GM18858 (cell line): ENCODE data around the gene TAB2.
"Not testable (repeated sequence)": the region's sequence is repeated elsewhere in the genome, so short reads cannot be mapped to it uniquely, and the experiment has no call there.

Experiments used
- ATAC-seq: cut with Tn5 transposase; IDR thresholded peaks from one replicate; pipeline ENCODE4 v1.9.1; 2021; ENCODE audit not compliant: unreplicated experiment

The TAB2 gene

DNA sequence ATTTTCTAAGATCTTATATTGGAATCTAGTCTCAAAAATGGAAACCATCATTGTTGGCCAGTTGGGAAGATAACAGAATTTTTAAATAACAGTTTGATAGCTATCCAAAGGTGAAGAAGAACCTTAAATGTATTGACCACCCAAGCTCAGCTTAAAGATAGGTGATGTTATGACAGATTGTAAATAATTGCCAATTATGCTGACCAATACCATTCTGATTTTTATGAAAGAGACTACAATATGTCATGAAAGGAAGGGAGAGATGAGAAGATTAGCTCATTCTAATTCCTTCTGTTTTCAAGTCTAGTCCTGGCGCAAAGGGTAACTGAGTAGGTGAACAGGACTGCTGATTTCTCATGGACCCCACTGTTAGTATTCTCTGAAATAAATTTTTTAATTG, 5.7 kb upstream of the TAB2 start:
- no peak for ATAC-seq

DNA sequence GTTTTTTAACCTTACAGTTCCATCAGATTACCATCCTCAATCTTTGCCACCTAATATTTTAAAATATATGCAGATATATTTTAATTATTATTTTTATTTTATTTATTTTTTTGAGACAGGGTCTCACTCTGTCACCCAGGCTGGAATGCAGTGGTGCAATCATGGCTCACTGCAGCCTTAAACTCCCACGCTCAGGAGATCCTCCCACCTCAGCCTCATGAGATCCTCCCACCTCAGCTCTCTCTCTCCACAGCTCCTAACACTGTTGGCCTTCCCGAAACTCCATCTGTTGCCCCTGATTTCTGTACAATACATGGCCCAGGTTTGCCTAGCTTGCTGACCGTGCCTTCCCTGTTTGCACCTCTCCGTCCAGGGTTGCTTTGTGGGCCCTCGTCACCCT, 4.4 kb upstream of the TAB2 start:
- ATAC-seq, result no peak

DNA sequence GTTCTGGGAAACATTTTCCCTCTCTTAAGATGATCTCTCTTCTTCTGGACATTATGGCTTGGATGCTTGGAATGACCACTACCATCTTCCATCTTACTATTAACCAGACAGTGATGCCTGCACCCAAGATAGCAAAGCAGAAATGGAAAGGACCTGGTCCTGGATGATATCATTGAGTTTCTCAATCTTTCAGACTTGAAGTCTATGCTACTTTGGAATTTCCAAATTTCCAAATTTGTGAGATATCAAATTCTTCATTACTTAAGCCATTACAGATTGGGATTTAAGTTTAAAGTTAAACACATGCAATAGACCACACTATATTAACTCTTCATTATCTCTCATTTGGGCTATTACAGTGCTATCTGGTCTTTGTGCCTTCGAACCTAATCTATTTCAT, 3.7 kb upstream of the TAB2 start:
- ATAC-seq, result no peak

DNA sequence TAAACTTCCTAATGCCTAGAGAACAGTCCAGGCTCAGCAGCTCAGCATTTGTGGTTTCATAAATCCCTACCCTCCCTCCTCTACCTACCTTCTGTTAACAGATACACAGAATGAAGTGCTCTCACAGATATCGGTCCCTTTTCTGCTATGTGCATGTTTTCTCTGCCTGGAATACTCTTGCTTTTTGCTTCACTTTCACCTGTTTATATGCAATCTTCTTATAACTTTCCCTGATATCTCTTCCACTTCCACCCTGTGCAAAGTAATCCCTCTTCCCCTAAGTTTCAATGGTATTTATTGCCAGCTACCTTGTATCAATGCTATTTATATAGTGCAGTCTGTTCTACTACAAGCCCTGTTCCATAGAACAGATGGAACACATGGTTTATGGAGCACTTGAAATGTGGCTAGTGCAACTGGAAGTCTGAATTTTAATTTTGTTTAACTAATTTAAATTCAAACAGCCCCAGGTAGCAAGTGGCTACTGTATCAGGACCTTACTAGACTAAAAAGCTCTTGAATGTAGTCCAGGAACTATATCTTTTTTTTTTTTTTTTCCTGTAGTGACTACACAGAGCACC, 3.1 kb upstream of the TAB2 start:
- no peak for ATAC-seq

DNA sequence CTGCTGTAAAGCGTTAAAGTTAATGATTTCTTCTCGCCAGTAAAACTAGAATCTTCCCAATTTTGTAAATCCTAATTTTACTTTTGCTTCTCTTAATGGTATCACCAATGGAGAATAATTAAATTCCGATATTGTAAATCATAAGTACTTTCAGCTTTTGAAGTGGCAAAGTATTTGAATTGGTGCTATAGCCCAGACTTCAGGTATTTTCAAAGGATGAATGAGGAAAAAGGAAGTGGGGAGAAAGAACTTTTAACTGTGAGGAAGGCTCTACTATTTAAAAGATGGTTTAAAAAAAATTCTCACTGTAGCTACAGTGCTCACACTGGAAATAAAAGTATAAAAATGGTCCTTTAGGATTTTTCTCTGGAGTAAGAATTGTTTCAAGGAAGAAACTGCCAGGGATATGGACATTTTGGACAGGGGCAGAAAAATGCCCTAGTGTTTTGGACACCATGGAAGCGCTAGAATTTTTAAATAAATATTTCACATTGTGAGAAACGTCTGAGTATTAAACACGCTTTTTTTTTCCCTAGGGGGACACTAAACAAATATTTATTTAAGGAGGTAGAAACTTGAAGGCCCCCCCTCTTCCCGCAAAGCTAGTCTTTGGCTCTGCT, 1.3 kb upstream of the TAB2 start:
- ATAC-seq, result no peak

DNA sequence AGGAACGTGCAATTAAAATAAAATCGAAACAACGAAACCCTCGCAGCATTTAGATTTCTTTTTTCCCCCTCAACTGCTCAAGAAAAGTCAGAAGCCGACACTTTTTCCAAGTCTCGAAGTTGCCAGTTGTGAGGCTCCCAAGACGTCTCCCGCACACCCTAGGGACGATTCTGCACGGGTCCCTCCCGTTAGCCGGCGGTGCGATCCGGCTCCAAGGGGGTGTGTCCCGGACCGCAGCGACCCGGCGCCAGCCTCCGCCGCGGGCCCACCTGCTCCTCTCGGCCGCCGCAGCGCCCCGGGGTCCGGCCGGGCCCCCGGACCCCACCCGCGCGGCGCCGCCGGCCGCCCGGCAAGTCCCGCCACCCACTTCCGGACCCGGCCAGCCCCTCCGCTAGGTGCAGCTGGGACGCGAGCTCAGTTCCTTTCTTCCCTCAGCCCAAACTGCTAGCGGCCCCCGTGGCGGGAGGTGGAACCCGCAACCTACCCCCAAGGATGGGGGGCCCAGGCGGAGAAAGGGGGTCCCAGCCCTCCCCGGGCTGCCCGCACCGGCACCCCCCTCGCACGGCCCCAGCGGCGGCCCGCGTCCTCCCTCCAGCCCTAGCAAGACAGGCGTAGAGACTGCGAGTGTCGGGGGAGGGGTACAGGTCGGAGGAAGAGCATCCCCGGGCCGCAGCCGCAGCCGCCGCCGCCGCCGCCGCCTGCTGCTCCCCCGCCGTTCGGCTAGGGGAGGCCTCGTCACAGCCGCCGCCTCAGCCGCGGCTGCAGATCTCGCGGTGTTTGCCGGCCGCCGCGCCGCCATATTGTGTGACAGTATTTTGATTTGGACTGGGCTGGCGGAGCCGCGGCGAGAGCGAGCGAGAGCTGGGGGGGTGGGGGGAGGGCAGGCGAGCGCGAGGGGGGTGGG, 520 bp upstream of the TAB2 start:
- peak; percentile 64 for ATAC-seq

DNA sequence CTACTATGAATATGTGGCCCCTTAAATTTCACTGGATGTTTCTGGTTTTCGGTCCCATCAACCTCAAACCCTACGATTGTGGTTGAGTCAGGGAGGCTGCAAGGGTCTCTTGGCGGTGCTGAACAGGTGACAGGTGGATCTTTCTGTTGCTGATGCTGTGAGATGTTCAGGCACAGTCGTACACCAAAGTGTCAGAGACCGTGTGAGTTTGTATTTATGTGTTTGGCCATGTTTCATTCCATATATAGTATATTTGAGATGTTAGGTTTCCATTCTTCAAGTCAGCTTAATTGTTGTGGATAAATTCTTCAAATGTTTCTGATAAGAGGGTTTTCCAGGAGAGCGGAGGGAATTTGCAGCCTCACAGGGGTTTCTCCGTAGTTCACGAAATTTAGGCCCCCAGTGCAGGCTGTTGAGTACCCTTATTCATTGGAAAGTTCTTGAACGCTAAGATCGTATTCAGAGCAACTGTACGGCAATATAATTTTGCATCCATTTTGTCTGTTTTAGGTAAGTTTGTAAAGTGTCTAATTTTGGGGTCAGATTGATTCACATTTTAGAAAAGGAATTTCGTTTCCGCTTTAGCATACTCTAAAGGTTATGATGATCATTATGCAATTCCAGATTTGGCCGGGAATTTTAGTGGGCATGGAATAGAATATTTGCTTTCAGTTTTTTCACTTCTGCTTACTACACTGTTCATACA, 1.2 kb downstream of the TAB2 start:
- no peak for ATAC-seq

DNA sequence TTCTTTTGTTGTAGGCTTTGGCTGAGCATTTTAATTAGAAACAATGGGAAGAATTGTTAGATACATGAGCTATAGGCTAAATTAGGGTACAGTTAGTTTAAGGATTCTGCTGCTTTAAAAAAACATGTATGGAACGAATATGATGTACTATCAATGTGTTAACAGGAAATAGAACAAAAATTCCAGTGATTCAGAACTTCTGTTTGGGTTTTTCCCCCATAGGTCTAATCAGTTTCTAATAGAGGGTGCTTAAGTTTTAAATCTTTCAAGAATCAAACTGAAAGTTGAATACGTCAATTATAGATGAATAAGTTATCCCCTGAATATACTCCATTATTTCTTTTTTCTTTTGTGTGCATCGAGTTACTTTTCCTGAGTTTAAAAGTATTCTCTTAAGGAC, 1.9 kb downstream of the TAB2 start:
- ATAC-seq, result no peak

DNA sequence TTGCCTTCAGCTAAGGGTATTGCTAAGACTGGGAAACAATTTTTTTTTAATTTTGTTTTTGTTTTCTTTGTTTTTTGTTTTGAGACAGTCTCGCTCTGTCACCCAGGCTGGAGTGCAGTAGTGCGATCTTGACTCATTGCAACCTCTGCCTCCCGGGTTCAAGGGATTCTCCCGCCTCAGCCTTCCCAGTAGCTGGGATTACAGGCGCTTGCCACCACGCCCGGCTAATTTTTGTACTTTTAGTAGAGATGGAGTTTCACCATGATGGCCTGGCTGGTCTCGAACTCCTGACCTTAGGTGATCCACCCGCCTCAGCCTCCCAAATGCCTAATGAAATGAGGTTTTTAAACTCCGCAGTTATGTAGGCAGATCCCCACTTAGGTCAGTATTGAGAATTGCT, 2.5 kb downstream of the TAB2 start:
- not testable (repeated sequence) for ATAC-seq

DNA sequence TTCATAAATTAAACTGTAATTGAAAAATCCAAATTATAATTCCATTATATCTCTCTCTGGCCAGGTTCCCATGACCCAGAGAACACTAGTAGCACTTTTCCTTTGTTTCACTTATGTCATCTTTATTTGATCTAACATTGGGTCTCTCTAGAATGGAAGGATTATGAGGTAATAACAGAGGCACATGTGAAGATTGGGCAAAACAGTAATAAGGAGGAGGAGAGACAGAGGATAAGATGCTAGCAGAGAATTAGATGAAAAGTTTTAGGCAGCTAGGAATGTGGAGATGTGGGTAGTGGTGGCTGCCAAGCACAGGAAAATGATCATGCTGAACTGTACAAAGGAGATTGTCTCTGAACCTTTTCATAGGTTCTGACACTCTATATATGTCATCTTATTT, 3.3 kb downstream of the TAB2 start:
- ATAC-seq, result no peak

DNA sequence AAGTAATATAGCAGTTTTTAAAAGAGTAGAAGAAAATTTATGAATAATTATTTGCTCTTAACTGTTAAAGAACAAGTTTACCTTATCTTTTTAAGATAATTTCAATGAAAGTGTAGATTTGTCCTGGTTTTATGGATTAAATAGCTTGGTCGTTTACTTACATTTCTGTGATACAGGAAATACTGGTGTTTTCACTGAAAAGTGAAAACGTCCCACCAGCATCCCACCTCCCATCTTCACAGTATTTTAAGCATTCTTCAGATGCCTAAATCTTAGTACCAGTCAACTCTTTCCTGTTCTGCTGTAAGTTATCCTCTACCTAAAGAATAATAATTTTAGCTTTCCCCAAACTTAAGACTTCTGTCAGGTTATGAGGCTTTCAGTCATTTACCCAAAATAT, 5.8 kb downstream of the TAB2 start:
- ATAC-seq, result no peak

DNA sequence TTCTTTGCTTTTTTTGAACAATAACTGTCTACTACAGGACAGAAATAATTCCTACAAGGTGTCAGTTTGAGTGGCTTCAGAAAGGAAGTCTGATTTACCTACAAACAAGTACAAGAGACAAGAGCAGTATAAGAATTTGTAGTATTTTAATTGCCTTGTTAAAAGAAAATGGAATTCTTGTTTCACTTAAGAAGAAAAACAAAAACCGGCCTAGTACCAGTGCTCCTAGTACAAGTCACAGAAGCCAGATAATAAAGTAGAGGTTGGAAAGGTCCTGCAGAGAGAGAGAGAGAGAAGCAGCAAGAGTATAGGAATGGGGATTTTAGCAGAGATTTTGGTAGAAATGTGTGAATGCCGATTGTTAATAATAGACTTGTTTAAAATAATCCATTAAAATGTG, 6.4 kb downstream of the TAB2 start:
- ATAC-seq, result no peak

DNA sequence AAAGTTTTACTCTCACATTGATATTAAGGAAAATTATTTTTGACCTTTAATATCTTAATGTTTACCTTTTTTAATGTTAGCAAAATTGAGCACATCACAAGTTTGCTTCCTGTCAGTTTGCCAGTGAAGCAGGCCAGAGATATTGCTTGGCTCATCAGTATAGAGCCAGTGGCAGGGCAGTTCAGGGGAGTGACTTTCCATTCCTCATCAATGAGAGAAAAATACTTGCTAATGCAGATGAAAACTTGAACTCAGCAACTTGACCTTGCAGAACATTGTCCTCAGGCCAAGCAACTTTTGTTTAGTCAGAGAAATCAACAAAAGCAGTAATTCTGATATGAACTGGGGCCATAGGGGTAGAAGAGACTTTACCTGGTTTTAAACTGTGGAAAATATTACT, 6.9 kb downstream of the TAB2 start:
- no peak for ATAC-seq

DNA sequence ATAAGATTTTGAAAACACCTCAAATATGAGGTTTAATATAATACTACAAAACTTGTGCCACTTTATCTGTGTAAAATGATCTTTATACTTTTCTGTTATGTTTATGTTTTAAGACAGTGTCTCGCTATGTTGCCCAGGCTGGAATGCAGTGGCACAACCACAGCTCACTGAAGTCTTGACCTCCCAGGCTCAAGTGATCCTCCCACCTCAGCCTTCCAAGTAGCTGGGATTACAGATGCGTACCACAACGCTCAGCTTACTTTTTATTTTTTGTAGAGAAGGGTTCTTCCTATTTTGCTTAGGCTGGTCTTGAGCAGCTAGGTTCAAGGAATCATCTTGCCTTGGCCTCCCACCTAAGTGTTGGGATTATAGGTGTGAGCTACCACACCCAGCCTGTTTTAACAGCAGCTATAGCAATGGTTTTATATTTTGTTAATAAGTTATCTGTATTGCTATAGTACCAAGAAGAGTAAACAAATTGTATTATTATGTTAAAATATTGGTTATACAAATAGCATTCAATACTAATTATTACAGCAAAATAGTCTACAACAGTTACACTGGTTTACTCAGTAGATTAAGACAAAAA, 8.2 kb downstream of the TAB2 start:
- ATAC-seq, result no peak

DNA sequence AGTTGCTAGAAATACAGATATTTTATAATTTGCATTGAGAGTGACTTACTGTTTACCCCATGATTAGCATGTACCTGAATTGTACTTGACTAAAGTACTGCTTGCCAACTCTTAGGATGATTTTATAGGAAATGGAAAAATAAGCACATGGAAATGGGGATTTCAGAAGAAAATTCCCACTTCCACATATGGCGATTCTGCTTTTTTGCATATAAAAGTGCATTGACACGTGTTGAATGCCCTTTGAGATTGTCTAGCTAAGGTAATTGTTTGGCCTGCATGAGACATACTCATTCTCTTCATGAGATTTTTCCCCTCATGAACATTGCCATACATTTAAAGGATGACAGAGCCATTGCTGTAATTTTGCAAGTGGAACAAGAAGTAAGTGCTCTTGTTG, 10.1 kb downstream of the TAB2 start:
- ATAC-seq, result no peak

DNA sequence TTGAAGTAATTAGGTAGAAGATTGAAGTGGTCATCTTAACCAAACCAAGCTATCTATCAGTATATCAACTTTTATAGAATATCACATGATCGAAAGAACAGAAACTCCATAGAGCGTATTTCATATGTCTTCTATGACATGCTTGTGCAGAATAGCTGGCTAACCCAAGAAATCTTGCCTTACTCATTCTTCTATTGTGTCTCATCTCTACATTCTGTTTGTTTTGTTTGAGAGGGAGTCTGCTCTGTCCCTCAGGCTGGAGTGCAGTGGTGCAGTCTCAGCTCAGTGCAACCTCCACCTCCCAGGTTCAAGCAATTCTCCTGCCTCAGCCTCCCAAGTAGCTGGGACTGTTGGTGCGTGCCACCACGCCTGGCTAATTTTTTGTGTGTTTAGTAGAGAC, 10.6 kb downstream of the TAB2 start:
- no peak for ATAC-seq

DNA sequence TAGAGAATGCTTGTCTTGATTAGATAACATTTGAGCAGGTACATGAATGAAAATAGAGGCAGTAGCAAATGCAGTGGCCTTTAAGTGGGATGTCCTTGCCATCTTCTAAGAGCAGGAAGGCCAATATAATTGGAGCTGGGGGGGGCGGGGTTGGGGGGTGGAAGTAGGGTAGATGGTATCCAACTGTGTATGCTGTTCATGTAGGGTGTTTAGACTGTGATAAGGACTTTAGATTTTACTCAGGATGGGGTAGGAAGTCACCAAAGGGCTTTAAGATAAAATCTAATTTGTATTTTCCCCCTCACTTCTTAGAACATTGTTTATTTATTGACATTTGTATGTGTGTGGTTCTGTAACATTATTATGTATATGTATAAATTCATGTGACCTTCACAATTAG, 12.0 kb downstream of the TAB2 start:
- ATAC-seq, result no peak

DNA sequence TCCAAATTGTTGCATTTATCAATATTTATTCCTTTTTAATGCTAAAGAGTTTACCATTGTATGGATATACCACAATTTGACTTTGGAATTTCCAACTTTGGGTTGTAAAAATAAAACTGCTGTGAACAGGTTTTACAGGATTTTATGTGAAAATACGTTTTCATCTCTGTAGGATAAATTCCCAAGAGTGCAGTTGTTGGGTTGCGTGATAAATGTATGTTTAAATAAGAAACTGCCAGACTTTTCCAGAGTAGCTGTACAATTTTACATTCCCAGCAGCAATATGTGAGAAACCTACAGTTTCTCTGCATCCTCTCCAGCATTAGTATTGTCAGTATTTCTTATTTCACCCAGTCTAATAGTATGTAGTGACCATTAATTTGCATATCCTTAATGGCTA, 12.6 kb downstream of the TAB2 start:
- no peak for ATAC-seq

DNA sequence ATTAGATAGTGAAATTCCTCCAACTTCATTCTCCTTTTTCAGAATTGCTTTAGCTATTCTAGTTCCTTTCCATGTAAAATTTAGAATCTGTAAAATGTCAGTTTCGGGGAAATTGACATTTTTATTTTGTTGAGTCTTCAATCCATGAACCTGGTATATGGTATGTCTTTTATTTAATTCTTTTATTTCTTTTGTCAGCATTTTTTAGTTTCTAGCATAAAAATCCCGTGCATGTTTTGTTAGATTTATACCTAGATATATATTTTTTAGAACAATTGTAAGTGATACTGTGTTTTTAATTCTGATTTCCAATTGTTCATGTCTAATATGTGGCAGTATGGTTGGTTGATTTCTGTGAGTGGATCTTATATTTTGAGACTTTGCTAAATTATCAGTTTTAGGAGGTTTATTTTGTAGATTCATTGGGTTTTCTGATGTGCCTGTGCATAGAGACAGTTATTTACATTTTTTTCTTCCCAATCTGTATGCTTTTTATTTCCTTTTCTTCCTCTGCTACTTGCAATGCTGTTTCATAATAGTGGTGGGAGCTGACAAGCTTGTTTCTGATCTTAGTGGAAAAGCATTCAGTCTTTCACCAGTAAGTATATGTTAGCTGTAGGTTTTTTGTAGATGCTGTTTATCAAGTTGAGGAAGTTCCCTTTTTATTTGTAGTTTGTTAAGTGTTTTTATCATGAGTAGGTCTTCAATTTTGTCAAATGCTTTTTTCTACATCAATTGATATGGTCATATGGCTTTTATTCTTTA, 13.7 kb downstream of the TAB2 start:
- ATAC-seq, result no peak

DNA sequence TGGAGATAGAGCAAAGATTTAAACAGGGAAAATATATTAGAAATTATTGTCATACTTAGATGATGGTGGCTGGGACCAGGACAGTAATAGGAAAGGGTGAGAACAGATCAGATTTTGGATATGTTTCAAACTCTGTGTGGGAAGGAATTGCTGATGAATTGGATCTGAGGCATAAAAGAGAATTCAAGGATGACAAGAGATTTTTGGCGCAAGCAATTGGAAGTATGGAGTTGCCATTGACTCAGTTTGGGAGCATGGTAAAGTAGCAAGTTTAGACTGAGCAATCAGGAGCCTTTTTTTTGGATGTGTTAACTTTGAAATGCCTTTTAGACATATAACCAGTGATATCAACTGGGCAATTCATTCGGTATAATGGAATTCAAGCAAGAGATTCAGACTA, 14.4 kb downstream of the TAB2 start:
- no peak for ATAC-seq
